ENCODE results near the gene TSFM.

Gene TSFM

GRCh38 chr12:57795354-57795753 lies 12.8 kb downstream of the TSFM start:
- Histone ChIP-seq H3K36me3 (ENCODE audit: control insufficient read depth, insufficient read depth, low read length) (no peaks in the 10 kb centered on the region), H3K4me2 (ENCODE audit: low read length) (no peak overlapping the region), H3K79me2 (peaks cover 3% of the 10 kb centered on the region), H3K4me3 (ENCODE audit: low read depth, low read length) (no peak overlapping the region), H3K27ac (no peak overlapping the region), H3K27me3 (ENCODE audit: control insufficient read depth, insufficient read depth, low read length) (no peaks in the 10 kb centered on the region), H3K9ac (no peak overlapping the region), H3K4me1 (no peaks in the 10 kb centered on the region), H2AFZ (no peak overlapping the region), H3K9me3 (ENCODE audit: control insufficient read depth, low read length) (no peaks in the 10 kb centered on the region)
- TF ChIP-seq CTCF (IDR thresholded peaks at IDR 0.05): no peak

GRCh38 chr12:57796996-57797395 lies 14.4 kb downstream of the TSFM start:
- H3K9me3 ChIP-seq (ENCODE audit: control insufficient read depth, low read length): no peaks in the 10 kb centered on the region
- H3K4me1 ChIP-seq: no peaks in the 10 kb centered on the region
- H3K9ac ChIP-seq: no peak overlapping the region
- TF ChIP-seq CTCF (IDR thresholded peaks at IDR 0.05): no peak
- H3K4me2 ChIP-seq (ENCODE audit: low read length): no peak overlapping the region
- no peak overlapping the region for H2AFZ ChIP-seq
- no peaks in the 10 kb centered on the region for H3K27me3 ChIP-seq (ENCODE audit: control insufficient read depth, insufficient read depth, low read length)
- peaks cover 3% of the 10 kb centered on the region for H3K79me2 ChIP-seq
- no peak overlapping the region for H3K27ac ChIP-seq
- no peak overlapping the region for H3K4me3 ChIP-seq (ENCODE audit: low read depth, low read length)
- no peaks in the 10 kb centered on the region for H3K36me3 ChIP-seq (ENCODE audit: control insufficient read depth, insufficient read depth, low read length)

GRCh38 chr12:57797933-57798332 lies 15.3 kb downstream of the TSFM start:
- Histone ChIP-seq H3K36me3 (ENCODE audit: control insufficient read depth, insufficient read depth, low read length) (no peaks in the 10 kb centered on the region), H2AFZ (no peak overlapping the region), H3K4me2 (ENCODE audit: low read length) (no peak overlapping the region), H3K9ac (no peak overlapping the region), H3K27me3 (ENCODE audit: control insufficient read depth, insufficient read depth, low read length) (no peaks in the 10 kb centered on the region), H3K9me3 (ENCODE audit: control insufficient read depth, low read length) (no peaks in the 10 kb centered on the region), H3K27ac (no peak overlapping the region), H3K4me3 (ENCODE audit: low read depth, low read length) (no peak overlapping the region), H3K4me1 (no peaks in the 10 kb centered on the region), H3K79me2 (peaks cover 3% of the 10 kb centered on the region)
- TF ChIP-seq CTCF (IDR thresholded peaks at IDR 0.05): no peak

- Histone ChIP-seq H3K36me3 (ENCODE audit: control insufficient read depth, insufficient read depth, low read length) (no peaks in the 10 kb centered on the region), H3K9ac (no peak overlapping the region)
- TF ChIP-seq CTCF (IDR thresholded peaks at IDR 0.05): no peak
Observed at GRCh38 chr12:57800965-57801364, 18.4 kb downstream of the TSFM start.

GRCh38 chr12:57802607-57803006 lies 20.0 kb downstream of the TSFM start:
- H3K27me3 ChIP-seq (ENCODE audit: control insufficient read depth, insufficient read depth, low read length): no peaks in the 10 kb centered on the region
- no peak overlapping the region for H3K9ac ChIP-seq
- H3K79me2 ChIP-seq: no peaks in the 10 kb centered on the region
- no peak overlapping the region for H3K4me2 ChIP-seq (ENCODE audit: low read length)
- no peak for TF ChIP-seq CTCF (IDR thresholded peaks at IDR 0.05)
- H2AFZ ChIP-seq: no peak overlapping the region
- H3K4me3 ChIP-seq (ENCODE audit: low read depth, low read length): no peak overlapping the region
- no peaks in the 10 kb centered on the region for H3K36me3 ChIP-seq (ENCODE audit: control insufficient read depth, insufficient read depth, low read length)
- H3K27ac ChIP-seq: no peak overlapping the region
- no peaks in the 10 kb centered on the region for H3K4me1 ChIP-seq
- H3K9me3 ChIP-seq (ENCODE audit: control insufficient read depth, low read length): no peaks in the 10 kb centered on the region

More at GRCh38 chr12:57800965-57801364, 18.4 kb downstream of the TSFM start:
- no peaks in the 10 kb centered on the region for H3K9me3 ChIP-seq (ENCODE audit: control insufficient read depth, low read length)
- H3K4me3 ChIP-seq (ENCODE audit: low read depth, low read length): no peak overlapping the region
- no peaks in the 10 kb centered on the region for H3K27me3 ChIP-seq (ENCODE audit: control insufficient read depth, insufficient read depth, low read length)
- H3K27ac ChIP-seq: no peak overlapping the region
- H3K79me2 ChIP-seq: no peaks in the 10 kb centered on the region
- no peak overlapping the region for H3K4me2 ChIP-seq (ENCODE audit: low read length)
- H2AFZ ChIP-seq: no peak overlapping the region
- H3K4me1 ChIP-seq: no peaks in the 10 kb centered on the region

Data from parathyroid adenoma (tissue), 2 donors.